NCI-H1048 (cell line): Measurements from ENCODE around the gene GLIS1.

ENCODE experiments used
- DNase-seq: peaks from one replicate; lab custom pipeline; 2025; lab: John Stamatoyannopoulos, UW

Gene GLIS1

DNA sequence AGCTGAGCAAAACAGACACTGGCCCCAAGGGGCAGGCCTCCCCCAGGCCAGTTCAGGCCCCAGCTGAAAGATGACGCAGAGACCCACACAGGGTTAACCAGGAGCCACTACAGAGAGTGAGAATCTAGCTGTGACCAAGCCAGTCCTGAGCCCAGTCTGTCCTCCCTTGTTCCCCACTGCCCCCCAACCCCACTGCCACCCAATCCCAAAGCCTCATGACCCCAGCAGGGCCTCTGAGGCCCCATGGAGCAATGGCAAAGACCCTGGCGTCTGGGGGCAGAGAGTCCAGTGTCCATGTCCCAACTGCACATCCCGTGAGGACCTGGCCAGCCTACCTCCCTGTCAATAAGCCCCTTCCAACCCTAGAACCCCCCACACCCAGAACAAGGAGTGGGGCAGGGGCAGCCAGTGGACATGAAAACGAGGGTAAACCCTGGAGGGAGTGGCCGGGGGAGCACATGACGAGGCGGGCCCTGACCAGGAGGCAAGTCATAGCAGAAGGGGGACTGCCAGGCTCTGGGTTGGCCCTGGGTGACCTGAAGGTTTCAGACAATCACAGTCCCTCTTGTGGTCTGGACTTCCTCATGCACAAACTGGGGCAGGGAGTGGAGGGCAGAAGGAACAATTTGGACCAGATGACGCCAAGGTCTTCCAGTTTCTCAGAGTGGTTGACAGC is 100.5 kb downstream of the GLIS1 start:
- no peak for DNase-seq

DNA sequence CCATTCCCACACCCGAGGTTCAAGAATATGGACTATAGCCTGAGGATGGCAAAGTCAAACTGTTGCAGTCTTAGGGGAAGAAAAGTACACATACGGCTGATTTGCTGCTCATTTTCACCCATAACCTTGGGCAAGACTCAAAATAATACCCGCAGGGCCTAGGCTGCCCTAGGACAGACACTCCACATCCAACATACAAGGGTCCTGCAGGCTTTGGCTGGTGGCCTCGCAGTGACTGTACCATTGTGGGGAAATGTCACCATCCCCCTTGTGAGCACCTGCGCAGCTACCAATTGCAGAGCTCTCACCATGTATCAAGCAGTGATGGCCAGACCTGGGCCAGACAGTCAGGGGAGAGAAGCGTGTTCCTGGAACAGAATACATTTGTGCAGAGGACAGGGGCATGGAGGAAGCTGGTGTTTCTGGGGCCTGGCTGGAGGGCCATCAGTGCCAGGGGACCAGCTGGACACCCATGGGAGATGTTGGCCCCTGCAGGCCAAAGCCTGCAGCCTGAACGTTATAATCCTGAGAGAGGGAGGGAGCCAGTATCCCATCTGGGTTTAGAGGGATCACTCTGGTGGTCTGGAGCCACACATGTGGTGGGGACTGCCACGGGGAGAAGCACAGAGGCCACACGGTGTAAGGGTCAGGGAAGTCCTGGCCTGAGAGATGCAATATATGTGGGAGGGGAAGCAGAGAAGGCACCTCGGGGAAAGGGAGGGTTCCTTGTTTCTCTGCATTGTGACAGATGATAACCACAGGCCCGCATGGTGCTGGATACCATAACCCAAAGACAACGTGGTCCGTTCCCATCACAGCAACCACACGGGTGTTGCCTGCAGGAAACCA is 101.2 kb downstream of the GLIS1 start:
- DNase-seq: no peak

DNA sequence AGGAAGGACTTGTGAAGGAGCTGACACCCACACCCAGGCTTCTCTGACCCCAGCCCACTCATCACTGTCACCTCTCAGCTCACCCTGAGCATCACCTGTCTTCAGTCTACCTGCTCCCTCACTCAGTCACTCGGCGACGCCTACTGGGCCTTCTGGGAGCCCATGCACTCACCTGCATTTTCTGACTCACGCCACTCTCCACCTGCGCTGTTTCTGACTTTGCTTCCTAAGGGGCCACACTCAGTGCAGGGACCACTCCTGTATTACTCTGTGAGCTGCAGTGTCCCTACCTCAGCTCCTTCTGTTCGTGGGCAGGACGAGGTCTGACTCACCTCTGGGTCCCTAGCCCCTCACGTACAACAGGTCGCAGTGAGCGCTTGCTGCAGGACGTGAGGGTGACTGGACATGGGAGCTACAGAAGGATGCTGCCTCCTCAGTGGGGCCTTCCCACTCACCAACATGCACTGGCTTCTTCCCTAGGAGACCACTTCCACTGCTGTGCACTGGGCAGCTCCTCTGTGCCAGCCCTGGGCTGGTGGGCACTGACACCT is 102.3 kb downstream of the GLIS1 start:
- DNase-seq: no peak

GRCh38 chr1:53634571-53634979 is 104.4 kb downstream of the GLIS1 start:
- DNase-seq: no peak

GRCh38 chr1:53633073-53633704 is 105.8 kb downstream of the GLIS1 start:
- no peak for DNase-seq

DNA sequence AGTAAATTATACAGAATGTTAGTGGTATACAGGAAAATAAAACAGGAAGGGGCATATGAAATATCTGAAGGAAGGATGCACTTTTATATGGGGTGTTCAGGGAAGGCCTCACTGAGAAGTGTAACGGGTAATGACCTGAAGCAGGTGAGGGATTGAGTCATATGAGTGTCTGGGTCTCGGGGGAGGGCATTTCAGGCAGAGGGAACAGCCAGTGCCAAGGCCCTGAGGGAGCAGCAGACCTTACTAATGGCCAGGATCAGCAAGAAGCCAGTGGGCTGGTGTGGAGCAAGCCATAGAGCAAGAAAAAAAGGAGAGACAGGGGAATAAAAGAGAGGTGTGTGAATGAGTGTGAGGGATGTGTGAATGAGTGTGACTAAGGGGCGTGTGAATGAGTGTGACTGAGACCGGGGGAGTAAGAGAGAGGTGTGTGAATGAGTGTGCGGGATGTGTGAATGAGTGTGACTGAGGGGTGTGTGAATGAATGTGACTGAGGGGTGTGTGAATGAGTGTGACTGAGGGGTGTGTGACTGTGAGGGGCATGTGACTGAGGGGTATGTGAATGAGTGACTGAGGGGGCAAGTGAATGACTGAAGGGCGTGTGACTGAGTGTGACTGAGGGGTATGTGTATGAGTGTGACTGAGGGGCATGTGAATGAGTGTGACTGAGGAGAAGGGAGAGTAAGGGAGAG is 107.2 kb downstream of the GLIS1 start:
- no peak for DNase-seq

GRCh38 chr1:53629101-53629691 is 109.8 kb downstream of the GLIS1 start:
- DNase-seq: no peak

DNA sequence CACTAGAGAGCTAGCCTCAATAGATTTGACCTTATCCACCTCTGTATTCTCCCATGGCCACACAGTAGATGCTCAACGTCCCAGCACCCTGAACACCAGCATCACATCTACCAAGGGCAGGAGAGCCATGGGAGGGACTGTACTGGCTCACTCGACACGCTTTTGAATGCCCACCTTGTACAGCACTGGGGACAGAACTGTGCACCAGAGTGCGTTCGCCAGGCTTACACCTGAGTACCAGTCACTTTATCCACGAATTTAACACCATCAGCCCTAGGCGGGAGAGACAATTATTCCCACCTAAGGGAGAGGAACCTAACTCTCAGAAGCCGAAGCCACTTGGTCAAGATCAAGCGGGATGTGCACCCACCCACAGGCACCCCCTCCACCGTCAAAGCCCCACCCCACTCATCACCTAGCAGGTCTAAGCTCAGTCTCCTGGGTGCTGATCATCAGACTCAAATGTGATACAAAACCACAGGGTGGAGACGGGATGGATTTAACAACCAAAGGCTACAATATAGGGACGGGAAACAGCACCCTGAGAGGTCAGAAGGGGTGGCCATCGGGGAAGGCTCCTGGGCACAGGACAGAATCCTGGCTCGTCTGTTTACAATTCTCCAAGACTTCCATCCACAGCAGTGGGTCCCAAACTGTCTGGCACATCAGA is 110.5 kb downstream of the GLIS1 start:
- no peak for DNase-seq

DNA sequence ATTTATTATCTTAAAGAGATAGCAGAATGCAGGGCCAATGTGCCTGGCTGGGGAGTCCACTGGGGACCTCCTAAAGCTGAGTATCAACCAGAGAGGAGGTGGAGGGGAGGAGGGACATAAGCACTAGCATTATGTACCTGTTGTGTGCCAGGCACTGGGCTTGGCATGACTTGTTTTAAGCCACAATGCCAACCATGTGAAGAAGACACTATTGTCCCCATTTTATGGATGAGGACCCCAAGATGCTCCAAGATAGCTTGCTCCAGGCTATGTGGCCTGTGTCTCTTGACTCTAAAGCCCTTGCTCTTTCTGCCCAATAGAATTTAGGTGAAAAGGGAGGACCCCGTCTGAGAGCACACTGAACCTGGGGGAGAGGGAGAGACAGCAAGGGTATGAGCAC is 111.3 kb downstream of the GLIS1 start:
- no peak for DNase-seq

DNA sequence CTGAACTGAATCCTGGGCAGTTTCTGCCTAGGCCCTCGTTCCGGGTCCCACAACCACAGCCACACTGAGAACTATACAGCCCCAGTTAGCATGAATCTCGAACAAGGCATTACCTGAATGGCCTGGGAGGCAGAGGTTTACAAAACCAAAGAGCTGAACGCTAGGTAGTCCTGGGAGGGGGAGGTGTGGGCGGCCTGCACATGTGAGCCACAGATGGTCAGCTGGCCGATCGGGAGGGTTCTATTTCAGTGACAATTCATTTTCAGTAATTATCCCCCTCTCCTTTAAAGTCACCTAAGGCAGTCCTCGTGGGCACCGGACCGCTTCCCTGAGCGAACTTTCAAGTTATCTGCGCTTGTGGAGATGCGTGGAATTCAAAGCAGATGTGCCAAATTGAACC is 111.9 kb downstream of the GLIS1 start:
- no peak for DNase-seq

DNA sequence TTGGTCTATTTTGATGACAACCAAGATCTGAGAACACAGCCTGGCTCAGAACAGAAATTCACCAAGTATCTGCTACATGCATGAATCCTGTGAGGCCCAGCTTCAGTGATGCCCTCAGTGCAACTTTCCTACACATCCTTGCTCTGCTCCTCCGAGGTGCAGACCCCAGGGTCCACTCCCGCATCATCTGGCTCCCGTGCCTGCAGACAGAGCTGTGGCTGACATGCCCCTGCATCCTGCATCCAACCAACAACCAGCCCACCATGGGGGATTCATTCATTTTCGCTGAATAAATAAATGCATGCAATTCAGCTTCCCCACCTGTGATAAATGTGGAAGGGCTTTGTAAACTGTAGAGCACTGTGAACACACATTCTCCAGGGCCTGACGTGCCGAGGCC is 112.3 kb downstream of the GLIS1 start:
- no peak for DNase-seq

GRCh38 chr1:53625766-53626520 is 113.0 kb downstream of the GLIS1 start:
- no peak for DNase-seq

DNA sequence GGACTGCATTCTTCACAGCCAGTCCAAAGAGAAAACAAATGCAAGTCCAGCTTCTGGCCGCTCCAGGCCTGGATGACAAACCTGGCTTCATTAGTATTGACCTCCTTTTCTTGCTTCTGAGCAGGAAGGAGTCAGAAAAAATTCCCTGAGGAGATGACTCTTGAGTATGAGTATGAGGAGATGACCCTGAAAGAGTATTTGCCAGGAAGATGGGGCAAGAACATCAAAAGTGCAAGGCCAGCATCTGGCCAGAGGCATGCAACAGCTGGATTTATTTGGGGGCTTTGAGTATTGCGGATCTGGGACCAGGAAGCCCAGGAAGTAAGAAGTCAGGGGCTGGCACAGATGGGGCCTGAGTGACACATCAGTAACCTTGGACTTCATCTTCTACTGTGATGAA is 113.9 kb downstream of the GLIS1 start:
- DNase-seq: no peak

DNA sequence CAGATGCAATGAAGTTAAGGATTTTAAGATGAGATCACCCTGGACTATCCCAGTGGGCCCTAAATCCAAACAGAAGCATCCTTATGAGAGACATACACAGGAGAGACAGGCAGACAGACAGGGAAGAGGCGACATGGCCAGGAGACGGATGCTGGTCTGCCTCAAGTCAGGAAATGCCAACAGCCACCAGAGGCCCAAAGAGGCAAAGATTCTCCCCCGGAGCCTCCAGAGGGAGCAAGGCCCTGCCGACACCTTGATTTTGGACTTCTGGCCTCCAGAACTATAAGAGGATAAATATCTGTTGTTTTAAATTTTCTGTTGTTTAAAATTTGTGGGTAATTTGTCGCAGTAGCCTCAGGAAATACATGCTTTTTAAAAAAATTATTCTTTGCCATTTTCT is 116.4 kb downstream of the GLIS1 start:
- DNase-seq: no peak

DNA sequence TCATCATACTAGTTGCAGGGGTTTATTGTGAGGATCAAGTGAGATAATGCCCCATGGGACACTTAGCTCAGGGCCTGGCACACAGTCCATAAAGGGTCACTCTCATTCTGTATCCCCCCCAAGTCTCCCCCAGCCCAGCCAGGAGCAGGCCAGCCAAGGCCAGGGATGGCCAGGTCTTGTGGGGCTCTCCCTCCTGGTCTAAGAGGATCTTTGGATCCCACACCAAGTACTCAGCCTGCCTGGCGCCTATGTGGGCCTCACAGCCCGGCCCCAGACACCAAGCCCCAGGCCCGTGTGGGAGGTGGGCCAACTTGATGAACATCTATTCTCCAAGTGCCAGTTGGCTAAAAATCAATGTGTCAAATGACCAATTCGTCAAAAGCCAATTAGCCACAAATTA is 117.8 kb downstream of the GLIS1 start:
- DNase-seq: no peak

DNA sequence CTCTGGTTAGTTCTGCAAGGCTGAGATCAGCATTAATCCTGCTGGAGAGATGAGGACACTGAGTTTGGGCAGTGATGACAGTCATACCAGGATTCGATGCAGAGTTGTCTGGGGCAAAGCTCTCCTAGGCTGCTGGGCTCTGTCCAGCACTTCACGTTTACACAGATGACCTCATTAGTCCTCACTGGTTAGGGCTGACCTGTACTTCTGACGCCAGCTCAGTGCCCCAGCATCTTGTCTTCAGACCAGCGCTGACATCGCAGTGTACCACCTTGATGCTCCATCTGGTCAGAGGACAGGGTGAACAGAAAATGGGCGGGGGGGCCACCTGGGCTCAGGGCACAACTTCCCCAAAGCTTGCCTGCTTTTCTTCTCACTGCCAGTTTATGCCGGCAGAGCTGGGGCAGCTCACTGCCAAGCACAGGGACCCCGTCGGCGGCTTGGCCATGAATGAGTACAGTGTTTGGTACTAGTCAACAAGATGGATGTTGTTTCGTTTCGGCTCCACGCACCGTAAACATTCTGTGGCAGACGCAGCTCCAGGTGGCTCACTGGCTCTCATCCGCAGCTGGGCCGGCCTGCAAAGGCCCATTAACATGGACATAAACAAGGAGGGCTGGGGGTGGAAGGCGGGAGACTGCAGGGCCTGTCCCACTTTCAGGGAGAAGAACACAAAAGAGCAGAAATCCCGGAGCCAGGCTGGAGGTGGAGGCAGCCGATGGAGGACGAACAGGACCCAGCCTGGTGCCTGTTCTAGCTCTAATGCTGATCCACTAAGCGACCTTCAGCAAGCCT is 118.7 kb downstream of the GLIS1 start:
- DNase-seq: no peak

GRCh38 chr1:53619367-53620060 is 119.5 kb downstream of the GLIS1 start:
- no peak for DNase-seq

DNA sequence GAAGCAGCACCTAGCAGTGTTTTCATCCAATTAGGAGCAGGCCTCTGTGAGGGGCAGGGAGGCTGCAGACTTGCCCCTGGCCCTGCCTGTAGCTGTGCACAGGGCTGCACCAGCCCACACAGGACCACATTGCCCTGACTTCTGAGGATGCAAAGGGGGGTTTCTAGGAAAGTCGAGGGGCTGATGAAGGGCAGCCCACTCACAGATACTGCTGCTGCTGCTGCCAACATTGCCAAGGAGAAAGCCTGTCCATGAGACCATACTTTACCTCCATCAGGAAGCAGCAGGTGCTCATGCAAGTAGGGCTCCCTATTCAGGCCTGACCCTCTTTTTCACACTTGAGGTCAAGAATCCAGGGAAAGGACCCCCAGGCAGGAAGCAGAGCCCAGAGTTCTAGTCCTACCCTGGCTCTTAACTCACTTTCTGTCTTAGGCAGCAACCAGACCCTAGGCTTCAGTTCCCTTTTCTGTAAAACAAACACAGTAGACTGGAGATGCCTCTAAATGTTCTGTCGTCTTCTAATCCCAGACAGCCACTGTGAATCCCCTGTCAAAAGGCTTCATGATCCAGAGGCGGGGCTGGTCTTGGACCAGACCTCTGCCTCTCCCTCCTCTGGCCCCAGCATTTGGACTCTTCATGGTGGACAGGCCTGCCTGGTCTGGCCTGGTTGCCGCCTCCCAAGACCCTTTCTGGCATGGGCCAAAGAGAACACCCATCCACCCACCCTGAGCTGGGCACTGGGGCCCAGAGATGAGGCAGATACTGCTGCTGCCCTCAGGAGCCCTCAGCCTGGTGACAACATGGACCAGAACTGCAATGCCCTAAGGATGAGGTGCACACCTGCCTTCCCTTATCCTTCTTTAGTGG is 120.2 kb downstream of the GLIS1 start:
- DNase-seq: no peak
